Adrenal gland (tissue), 12 donors: ENCODE results near the gene PKDCC. TPM values are rescaled to one million over a fixed set of nuclear protein-coding genes. Genes with fewer than 3 reads are reported as not detected.

Source experiments
- DNase-seq, 7 donors: peaks; one replicate each; pipeline ENCODE4 v3.0.0-alpha.2; 2019 to 2020
- H3K27ac ChIP-seq, 5 donors: fragments of 200-600 bp; sonication (generic) in 4 of 5; 1 replicate in 3 of 5; 2 replicates in 2 of 5; pipeline versions ENCODE4 v1.5.1 to v1.8.0; 2016 to 2020; ENCODE audit warnings: mild to moderate bottlenecking in 1 of 5
- H3K27me3 ChIP-seq: fragments of 200-600 bp; 2 replicates; pipeline ENCODE4 v1.8.0; 2021
- H3K36me3 ChIP-seq, 2 donors: fragments of 200-600 bp; replicated peaks in 1 of 2; 1 replicate in 1 of 2; 2 replicates in 1 of 2; pipeline versions ENCODE4 v1.5.1 to v1.8.0; 2018 to 2022
- H3K4me1 ChIP-seq, 2 donors: fragments of 200-600 bp; replicated peaks in 1 of 2; 1 replicate in 1 of 2; 2 replicates in 1 of 2; pipeline versions ENCODE4 v1.5.1 to v1.8.0; 2018 to 2021
- H3K4me3 ChIP-seq, 4 donors: fragments of 200-600 bp; sonication (generic) in 3 of 4; one replicate each; pipeline ENCODE4 v1.5.1; 2016 to 2018
- H3K9me3 ChIP-seq, 3 donors: fragments of 200-600 bp; sonication (generic) in 1 of 3; replicated peaks in 1 of 3; 1 replicate in 2 of 3; 2 replicates in 1 of 3; pipeline versions ENCODE4 v1.5.1 to v1.8.0; 2016 to 2021
- CTCF ChIP-seq, 6 experiments: fragments of 450-650 bp in 4 of 6; fragments of 200-600 bp in 2 of 6; sonication (generic) in 1 of 6; IDR thresholded peaks; 1 replicate in 5 of 6; 2 replicates in 1 of 6; pipeline versions ENCODE4 v1.5.1 to v1.8.0; 2016 to 2021; ENCODE audit warnings: antibody characterized with exemption in 6 of 6, mild to moderate bottlenecking in 2 of 6, moderate library complexity in 1 of 6
- POLR2A ChIP-seq, 2 donors: fragments of 450-650 bp; IDR thresholded peaks; one replicate each; pipeline ENCODE4 v1.6.1; 2017; ENCODE audit warnings: antibody characterized with exemption in 2 of 2, mild to moderate bottlenecking in 2 of 2, moderate library complexity in 1 of 2
- WGBS, 4 donors: extraction: QIAGEN DNeasy Blood & Tissue Kit in 2 of 4; methylation state at CpG; one replicate each; pipeline versions ENCODE4 v1.1.5 to v1.1.7; 2013 to 2017; 5-methylcytosine and 5-hydroxymethylcytosine counted together
- intact Hi-C, 2 donors: fragments of 100-400 bp; cut with DNase I; formaldehyde crosslinking; loops; one replicate each; pipeline versions ENCODE4 v1.14.1 to v1.15.0; 2022 to 2023
- polyA plus RNA-seq, 3 donors: library from polyadenylated mRNA; stranded (reverse); fragments of 200-250 nt in 2 of 3; fragments of 350-450 nt in 1 of 3; fragmentation: Illumina TruSeq in 1 of 3; extraction: RNeasy Lipid Tissue Mini Kit (QIAGEN cat#74804) in 1 of 3; gene quantifications; one replicate each; pipeline ENCODE4 v1.2.3, GENCODE V29; 2013 to 2014
- total RNA-seq, 9 donors: library from RNA; depleted of rRNA in 4 of 9; stranded (reverse); fragments of >200 nt in 4 of 9; fragments of 120-200 nt in 1 of 9; fragmentation: NEBNext Ultra II Directional in 1 of 9; extraction: Animal tissue kit (Norgen Biotek cat#: 25700) in 1 of 9; gene quantifications; one replicate each; pipeline versions ENCODE4 v1.1.0 to v1.2.4, GENCODE V29; 2013 to 2023
- donor health status: healthy with polysubstance abuse.
- donor health status: Bipolar disorder and iron deficiency.
- donor health status: DM: yes; HTN: yes; CAD: no.
- donor health status: DM: no; HTN: no; CAD: no.
- donor health status: DM: no; HTN: no; CAD: no.
- donor health status: DM: yes; HTN: yes; CAD: no.

Gene PKDCC
- total and polyA plus RNA-seq, 12 donors: 29.7 to 170 (median 51.5) TPM

- Histone ChIP-seq H3K4me3 (no peak overlapping the region), H3K4me1 (peaks cover 15 to 20% of the 10 kb centered on the region in 2 donors), H3K9me3 (no peaks in the 10 kb centered on the region), H3K36me3 (no peaks in the 10 kb centered on the region), H3K27ac (peak overlapping the region in 2 of 5 donors; percentile 88 to 90), H3K27me3 (no peaks in the 10 kb centered on the region)
- intact Hi-C loops: no loop called here
- WGBS, 4 donors: 65 to 86% (median 79%) methylated on average over 3 of the region's 3 CpGs
- no peak for DNase-seq
- TF ChIP-seq CTCF (IDR thresholded peaks at IDR 0.05) (no peak), POLR2A (IDR thresholded peaks at IDR 0.05) (no peak)
These were observed 2.5 kb upstream of the PKDCC start for GRCh38 chr2:42045352-42045751.

DNA sequence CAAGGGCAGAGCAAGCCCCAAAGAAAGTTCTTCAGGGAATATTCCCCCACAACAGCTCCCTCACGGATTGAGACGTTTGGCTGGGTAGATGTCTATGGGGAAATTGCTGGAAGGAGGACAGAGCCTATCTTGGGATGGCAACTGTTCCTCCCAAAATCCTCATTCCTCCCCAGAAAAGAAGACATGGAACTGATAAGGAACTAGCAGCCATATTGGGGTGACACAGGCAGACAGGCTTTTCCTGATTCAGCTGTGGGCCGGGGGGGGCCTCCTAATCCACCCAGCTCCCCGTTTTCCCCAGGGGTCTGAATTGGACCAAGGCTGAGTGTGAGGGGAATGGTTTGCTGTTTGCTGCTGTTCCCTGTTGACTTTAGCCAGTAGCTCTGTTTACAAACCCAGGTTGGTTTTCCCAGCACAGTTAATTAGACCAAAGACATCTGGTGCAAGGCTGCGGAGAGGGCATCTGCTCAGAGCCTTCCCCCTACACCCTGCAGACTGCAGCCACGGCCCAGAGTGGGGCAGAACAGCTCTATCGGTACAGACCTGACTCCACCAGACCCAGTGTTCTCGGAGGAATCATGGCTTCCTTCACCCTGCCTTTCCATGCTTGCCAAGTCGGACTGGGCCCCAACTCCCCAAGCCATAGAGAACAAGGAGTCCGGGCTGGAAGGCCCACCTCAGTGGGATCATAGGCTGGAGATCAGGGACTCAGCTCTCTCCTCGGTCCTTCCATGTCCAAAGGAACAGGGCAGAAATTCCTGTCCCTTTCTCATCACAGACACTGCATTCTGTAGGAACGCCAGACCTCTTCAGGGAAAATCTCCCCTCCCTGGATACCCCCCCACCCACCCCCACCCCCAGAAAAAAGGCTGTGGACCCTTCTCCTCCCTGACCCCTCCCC, 1.7 kb upstream of the PKDCC start:
- H3K4me3 ChIP-seq: no peak overlapping the region
- 59 to 81% (median 73%) methylated on average over 12 of the region's 12 CpGs for WGBS, 4 donors
- no peak for TF ChIP-seq POLR2A (IDR thresholded peaks at IDR 0.05)
- no peak for TF ChIP-seq CTCF (IDR thresholded peaks at IDR 0.05)
- H3K9me3 ChIP-seq: no peaks in the 10 kb centered on the region
- no peaks in the 10 kb centered on the region for H3K27me3 ChIP-seq
- intact Hi-C loops: no loop called here
- peak in 1 of 7 donors; percentile 84 for DNase-seq
- no peaks in the 10 kb centered on the region for H3K36me3 ChIP-seq
- peak overlapping the region in 2 of 5 donors; percentile 88 to 90 for H3K27ac ChIP-seq
- peaks cover 15 to 19% of the 10 kb centered on the region in 2 donors for H3K4me1 ChIP-seq

GRCh38 chr2:42046819-42047487, 868 bp upstream of the PKDCC start:
- Histone ChIP-seq H3K9me3 (no peaks in the 10 kb centered on the region), H3K36me3 (no peaks in the 10 kb centered on the region), H3K4me3 (peak overlapping the region in 3 of 4 donors; percentile 78 to 96 (median 83)), H3K4me1 (peaks cover 13 to 19% of the 10 kb centered on the region in 2 donors), H3K27ac (peak overlapping the region in 4 of 5 donors; percentile 64 to 90 (median 76)), H3K27me3 (no peaks in the 10 kb centered on the region)
- 8 to 46% (median 19%) methylated on average over 12 to 39 of the region's 39 CpGs for WGBS, 4 donors
- DNase-seq: peak in 2 of 7 donors; percentile 19 to 79
- intact Hi-C loops: no loop called here
- TF ChIP-seq CTCF (IDR thresholded peaks at IDR 0.05) (no peak), POLR2A (IDR thresholded peaks at IDR 0.05) (no peak)
